ENCODE results near the gene CSNK2A2.

Gene CSNK2A2

GRCh38 chr16:58126451-58126961 lies 71.4 kb downstream of the CSNK2A2 start:
- TF ChIP-seq CTCF (IDR thresholded peaks at IDR 0.05; ENCODE audit: insufficient read depth, low read length, poor library complexity, severe bottlenecking) = no peak
- Histone ChIP-seq H3K4me3 (replicated peaks; ENCODE audit: low read depth, low read length) (no peak overlapping the region), H3K36me3 (ENCODE audit: control insufficient read depth, insufficient read depth, low read length) (no peaks in the 10 kb centered on the region), H3K27me3 (replicated peaks; ENCODE audit: control insufficient read depth, insufficient read depth, low read length) (no peaks in the 10 kb centered on the region)
- DNase-seq (ENCODE audit: extremely low read depth, insufficient read length) = no peak

DNA sequence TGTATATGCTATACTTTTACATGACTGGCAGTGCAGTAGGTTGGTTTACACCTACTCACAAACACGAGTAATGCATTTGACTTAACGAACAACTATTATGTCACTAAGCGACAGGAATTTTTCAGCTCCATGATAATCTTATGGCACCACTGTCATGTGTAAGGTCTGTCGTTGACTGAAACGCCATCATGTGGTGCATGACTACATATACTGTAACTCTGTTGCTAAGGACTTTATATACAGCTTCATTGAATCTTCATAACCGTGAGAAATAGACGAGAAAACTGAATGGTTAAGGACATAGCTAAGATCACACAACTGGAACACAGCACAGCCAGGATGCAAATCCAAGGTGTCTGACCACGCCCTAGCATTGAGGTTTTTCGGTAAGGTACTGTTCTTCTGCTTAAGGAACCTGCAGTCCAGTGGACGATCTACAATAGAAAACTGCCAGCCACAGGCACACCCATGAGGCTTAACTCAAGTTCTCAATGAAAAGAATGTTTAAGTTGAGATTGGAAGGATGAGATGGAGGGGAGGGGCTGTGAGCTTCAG lies 72.0 kb downstream of the CSNK2A2 start:
- Histone ChIP-seq H3K36me3 (ENCODE audit: control insufficient read depth, insufficient read depth, low read length) (no peaks in the 10 kb centered on the region), H3K4me3 (replicated peaks; ENCODE audit: low read depth, low read length) (no peak overlapping the region), H3K27me3 (replicated peaks; ENCODE audit: control insufficient read depth, insufficient read depth, low read length) (no peaks in the 10 kb centered on the region)
- DNase-seq (ENCODE audit: extremely low read depth, insufficient read length) = no peak
- no peak for TF ChIP-seq CTCF (IDR thresholded peaks at IDR 0.05; ENCODE audit: insufficient read depth, low read length, poor library complexity, severe bottlenecking)

GRCh38 chr16:58125041-58125440 lies 72.9 kb downstream of the CSNK2A2 start:
- Histone ChIP-seq H3K27me3 (replicated peaks; ENCODE audit: control insufficient read depth, insufficient read depth, low read length) (no peaks in the 10 kb centered on the region), H3K36me3 (ENCODE audit: control insufficient read depth, insufficient read depth, low read length) (no peaks in the 10 kb centered on the region), H3K4me3 (replicated peaks; ENCODE audit: low read depth, low read length) (no peak overlapping the region)
- TF ChIP-seq CTCF (IDR thresholded peaks at IDR 0.05; ENCODE audit: insufficient read depth, low read length, poor library complexity, severe bottlenecking) = no peak
- DNase-seq (ENCODE audit: extremely low read depth, insufficient read length) = no peak

- Histone ChIP-seq H3K4me3 (replicated peaks; ENCODE audit: low read depth, low read length) (no peak overlapping the region), H3K36me3 (ENCODE audit: control insufficient read depth, insufficient read depth, low read length) (no peaks in the 10 kb centered on the region), H3K27me3 (replicated peaks; ENCODE audit: control insufficient read depth, insufficient read depth, low read length) (no peaks in the 10 kb centered on the region)
- TF ChIP-seq CTCF (IDR thresholded peaks at IDR 0.05; ENCODE audit: insufficient read depth, low read length, poor library complexity, severe bottlenecking) = no peak
- no peak for DNase-seq (ENCODE audit: extremely low read depth, insufficient read length)
These were observed 73.3 kb downstream of the CSNK2A2 start for GRCh38 chr16:58124601-58124915.

DNA sequence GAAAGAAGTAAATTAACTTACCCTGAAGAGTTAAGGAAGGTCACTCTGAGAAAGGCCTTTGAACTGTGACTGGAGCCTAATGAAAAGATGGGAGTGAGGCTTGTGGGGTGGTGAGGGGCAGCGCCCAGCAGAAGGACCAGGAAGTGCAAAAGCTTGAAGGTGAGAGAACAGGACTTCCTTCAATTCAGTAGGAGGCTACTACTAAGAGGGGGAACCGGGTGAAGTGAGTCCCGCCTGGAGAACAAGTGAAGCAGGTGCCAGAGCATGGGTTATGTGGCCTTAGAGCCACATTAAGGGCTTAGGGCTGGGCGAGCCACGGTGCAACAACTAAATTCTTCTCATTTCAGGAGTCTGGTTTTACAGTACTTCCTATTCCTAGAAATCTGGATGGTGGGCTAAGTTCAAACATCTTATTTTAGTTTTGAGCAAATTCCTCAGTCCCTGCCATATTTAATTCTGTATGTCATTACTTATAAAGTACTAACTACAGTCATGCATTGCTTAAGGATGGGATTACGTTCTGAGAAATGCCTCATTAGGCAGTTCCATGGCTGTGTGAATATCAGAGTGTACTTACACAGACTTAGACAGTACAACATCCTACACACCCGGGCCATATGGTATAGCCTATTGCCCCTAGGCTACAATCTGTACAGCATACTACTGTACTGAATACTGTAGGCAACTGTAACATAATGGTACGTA lies 73.9 kb downstream of the CSNK2A2 start:
- H3K27me3 ChIP-seq (replicated peaks; ENCODE audit: control insufficient read depth, insufficient read depth, low read length) = no peaks in the 10 kb centered on the region
- TF ChIP-seq CTCF (IDR thresholded peaks at IDR 0.05; ENCODE audit: insufficient read depth, low read length, poor library complexity, severe bottlenecking) = no peak
- no peak overlapping the region for H3K4me3 ChIP-seq (replicated peaks; ENCODE audit: low read depth, low read length)
- DNase-seq (ENCODE audit: extremely low read depth, insufficient read length) = no peak
- no peaks in the 10 kb centered on the region for H3K36me3 ChIP-seq (ENCODE audit: control insufficient read depth, insufficient read depth, low read length)

Data from GM06990 (cell line).